ENCODE data around the gene FHAD1.

Gene FHAD1

GRCh38 chr1:15316510-15316909 is 69.5 kb downstream of the FHAD1 start:
- no peak for TF ChIP-seq REST (IDR thresholded peaks at IDR 0.05; ENCODE audit: low read depth)

- no peak for TF ChIP-seq EP300 (IDR thresholded peaks at IDR 0.05; ENCODE audit: borderline replicate concordance)
These were observed 73.2 kb downstream of the FHAD1 start for GRCh38 chr1:15320267-15320666.

- no peak for TF ChIP-seq TAF1 (IDR thresholded peaks at IDR 0.05; ENCODE audit: low read depth)
- no peak for TF ChIP-seq MAX (IDR thresholded peaks at IDR 0.05)
- TF ChIP-seq EGR1 (IDR thresholded peaks at IDR 0.05), result no peak
- no peak for TF ChIP-seq USF1 (IDR thresholded peaks at IDR 0.05)
- no peak for TF ChIP-seq YY1 (IDR thresholded peaks at IDR 0.05; ENCODE audit: low read depth)
- TF ChIP-seq REST (IDR thresholded peaks at IDR 0.05; ENCODE audit: low read depth), result no peak
These were observed 74.6 kb downstream of the FHAD1 start for GRCh38 chr1:15321601-15322000.

GRCh38 chr1:15322648-15323350 is 75.8 kb downstream of the FHAD1 start:
- no peak for TF ChIP-seq MAX (IDR thresholded peaks at IDR 0.05)
- TF ChIP-seq FOXM1 (IDR thresholded peaks at IDR 0.05; ENCODE audit: borderline replicate concordance, low read depth), result no peak
- TF ChIP-seq RAD21 (IDR thresholded peaks at IDR 0.05; ENCODE audit: low read depth), result no peak
- TF ChIP-seq REST (IDR thresholded peaks at IDR 0.05; ENCODE audit: low read depth), result no peak

GRCh38 chr1:15323351-15323988 is 76.4 kb downstream of the FHAD1 start:
- TF ChIP-seq TEAD4 (IDR thresholded peaks at IDR 0.05) (no peak), EP300 (IDR thresholded peaks at IDR 0.05; ENCODE audit: borderline replicate concordance) (no peak), USF1 (IDR thresholded peaks at IDR 0.05) (no peak), TAF1 (IDR thresholded peaks at IDR 0.05; ENCODE audit: low read depth) (no peak), YY1 (IDR thresholded peaks at IDR 0.05; ENCODE audit: low read depth) (no peak), EGR1 (IDR thresholded peaks at IDR 0.05) (no peak), TCF12 (IDR thresholded peaks at IDR 0.05; ENCODE audit: low read depth) (no peak), ZBTB7A (IDR thresholded peaks at IDR 0.05; ENCODE audit: low read depth) (no peak), RAD21 (IDR thresholded peaks at IDR 0.05; ENCODE audit: low read depth) (peak; percentile 91), NFIC (IDR thresholded peaks at IDR 0.05) (no peak), MAX (IDR thresholded peaks at IDR 0.05) (0 out of 2 replicates have a peak, but pooled peaks have one; percentile 10), REST (IDR thresholded peaks at IDR 0.05; ENCODE audit: low read depth) (no peak)
